Esophagus muscularis mucosa (tissue), 4 donors: ENCODE data around the gene PYGM. TPM values are rescaled to one million over a fixed set of nuclear protein-coding genes. Genes with fewer than 3 reads are reported as not detected.

Experiments
- DNase-seq: peaks from one replicate; pipeline ENCODE4 v3.0.0-alpha.2; 2017; ENCODE audit errors: extremely low spot score
- H3K27ac ChIP-seq, 4 donors: fragments of 200-600 bp; sonication (generic); replicated peaks in 1 of 4; 1 replicate in 3 of 4; 2 replicates in 1 of 4; pipeline ENCODE4 v1.5.1; 2016 to 2019; ENCODE audit warnings: mild to moderate bottlenecking in 1 of 4
- H3K27me3 ChIP-seq, 4 donors: fragments of 200-600 bp; sonication (generic); one replicate each; pipeline versions ENCODE4 v1.5.1 to v1.6.0; 2016 to 2019
- H3K36me3 ChIP-seq, 4 donors: fragments of 200-600 bp; sonication (generic); one replicate each; pipeline ENCODE4 v1.5.1; 2016 to 2019
- H3K4me1 ChIP-seq, 4 donors: fragments of 200-600 bp; sonication (generic); one replicate each; pipeline ENCODE4 v1.5.1; 2016 to 2019
- H3K4me3 ChIP-seq, 4 donors: fragments of 200-600 bp; sonication (generic); 1 replicate in 2 of 4; 2 replicates in 2 of 4; pipeline ENCODE4 v1.5.1; 2016 to 2019; ENCODE audit warnings: mild to moderate bottlenecking in 4 of 4, moderate library complexity in 1 of 4
- H3K9me3 ChIP-seq, 4 donors: fragments of 200-600 bp; sonication (generic); 1 replicate in 3 of 4; 2 replicates in 1 of 4; pipeline ENCODE4 v1.5.1; 2016 to 2019
- CTCF ChIP-seq, 3 experiments: fragments of 200-600 bp in 2 of 3; fragments of 450-650 bp in 1 of 3; sonication (generic) in 2 of 3; IDR thresholded peaks; one replicate each; pipeline ENCODE4 v1.5.1; 2017 to 2019; ENCODE audit warnings: antibody characterized with exemption in 3 of 3, mild to moderate bottlenecking in 2 of 3, moderate library complexity in 1 of 3
- EP300 ChIP-seq: sonication (generic); formaldehyde crosslinking; IDR thresholded peaks from one replicate; pipeline ENCODE4 v1.6.1; 2017; ENCODE audit warnings: antibody characterized with exemption
- POLR2A ChIP-seq: fragments of 450-650 bp; IDR thresholded peaks from one replicate; pipeline ENCODE4 v1.6.1; 2017; ENCODE audit warnings: antibody characterized with exemption, moderate library complexity, mild to moderate bottlenecking, low read depth
- POLR2AphosphoS5 ChIP-seq, 2 donors: sonication (generic); formaldehyde crosslinking; IDR thresholded peaks; one replicate each; pipeline ENCODE4 v1.6.1; 2017; ENCODE audit warnings: antibody characterized with exemption in 2 of 2
- WGBS: methylation state at CpG from one replicate; pipeline ENCODE4 v1.1.5; 2018; 5-methylcytosine and 5-hydroxymethylcytosine counted together
- intact Hi-C: fragments of 100-400 bp; cut with DNase I; formaldehyde crosslinking; loops from one replicate; pipeline ENCODE4 v1.15.1; 2023
- total RNA-seq, 4 donors: library from RNA; depleted of rRNA; stranded (reverse); fragments of >200 nt; gene quantifications; one replicate each; pipeline versions ENCODE4 v1.1.0 to v1.2.1, GENCODE V29; 2016

PYGM gene
- total RNA-seq, 4 donors from 2014 or later: 18.4 to 57.2 (median 26.3) TPM

DNA sequence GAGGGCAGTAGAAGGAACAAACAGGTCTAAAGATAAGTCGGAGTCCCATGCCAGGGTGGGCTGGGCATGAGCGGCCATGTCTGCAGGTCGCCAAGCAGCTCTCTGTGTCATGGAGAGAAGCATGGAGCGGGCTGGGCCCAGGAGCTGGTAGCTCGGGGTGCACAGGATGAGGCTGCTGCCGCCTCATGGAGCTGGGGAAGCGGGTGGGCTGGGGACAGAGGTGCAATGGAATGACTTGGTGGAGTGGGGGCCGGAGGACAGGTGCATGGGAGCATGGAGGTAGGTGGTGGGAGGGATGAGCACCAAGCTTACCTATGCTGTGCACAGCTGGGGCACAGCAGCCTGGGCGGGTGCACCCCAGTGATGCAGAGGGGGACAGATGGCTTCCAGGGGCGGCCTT lies 40.4 kb downstream of the PYGM start:
- Histone ChIP-seq H3K36me3 (no peaks in the 10 kb centered on the region), H3K27me3 (peaks cover 0 to 85% (median 34%) of the 10 kb centered on the region in 4 donors), H3K4me1 (peaks cover 6 to 11% (median 9%) of the 10 kb centered on the region in 4 donors), H3K27ac (no peak overlapping the region), H3K4me3 (no peak overlapping the region), H3K9me3 (no peaks in the 10 kb centered on the region)
- no peak for DNase-seq
- TF ChIP-seq EP300: no peak
- no peak for TF ChIP-seq CTCF (IDR thresholded peaks at IDR 0.05)
- intact Hi-C loops: no loop called here
- WGBS: 86% methylated on average over 9 of the region's 10 CpGs

DNA sequence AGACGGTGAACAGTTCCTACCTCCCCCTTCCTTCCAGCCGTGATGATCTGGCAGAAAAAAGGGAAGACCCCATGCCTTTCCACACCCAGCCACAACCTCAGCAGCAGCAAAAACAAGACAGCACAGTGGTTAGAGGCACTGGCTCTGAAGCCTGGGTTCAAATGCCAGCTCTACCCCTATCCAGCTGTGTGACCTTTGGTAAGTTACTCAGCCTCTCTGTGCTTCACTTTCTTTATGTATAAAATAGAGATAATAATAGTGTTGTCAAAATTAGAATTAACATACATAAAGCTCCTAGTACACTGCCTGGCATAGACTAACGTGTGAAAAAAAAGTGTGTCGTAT lies 41.0 kb downstream of the PYGM start:
- Histone ChIP-seq H3K9me3 (no peaks in the 10 kb centered on the region), H3K4me1 (peaks cover 6 to 11% (median 10%) of the 10 kb centered on the region in 4 donors), H3K27me3 (peaks cover 0 to 92% (median 41%) of the 10 kb centered on the region in 4 donors), H3K36me3 (no peaks in the 10 kb centered on the region), H3K4me3 (no peak overlapping the region), H3K27ac (no peak overlapping the region)
- WGBS: 66% methylated on average over 4 of the region's 4 CpGs
- no peak for TF ChIP-seq EP300
- no peak for TF ChIP-seq CTCF (IDR thresholded peaks at IDR 0.05)
- TF ChIP-seq POLR2AphosphoS5 (IDR thresholded peaks at IDR 0.05): no peak
- no peak for TF ChIP-seq POLR2A
- DNase-seq: no peak
- intact Hi-C loops: no loop called here

DNA sequence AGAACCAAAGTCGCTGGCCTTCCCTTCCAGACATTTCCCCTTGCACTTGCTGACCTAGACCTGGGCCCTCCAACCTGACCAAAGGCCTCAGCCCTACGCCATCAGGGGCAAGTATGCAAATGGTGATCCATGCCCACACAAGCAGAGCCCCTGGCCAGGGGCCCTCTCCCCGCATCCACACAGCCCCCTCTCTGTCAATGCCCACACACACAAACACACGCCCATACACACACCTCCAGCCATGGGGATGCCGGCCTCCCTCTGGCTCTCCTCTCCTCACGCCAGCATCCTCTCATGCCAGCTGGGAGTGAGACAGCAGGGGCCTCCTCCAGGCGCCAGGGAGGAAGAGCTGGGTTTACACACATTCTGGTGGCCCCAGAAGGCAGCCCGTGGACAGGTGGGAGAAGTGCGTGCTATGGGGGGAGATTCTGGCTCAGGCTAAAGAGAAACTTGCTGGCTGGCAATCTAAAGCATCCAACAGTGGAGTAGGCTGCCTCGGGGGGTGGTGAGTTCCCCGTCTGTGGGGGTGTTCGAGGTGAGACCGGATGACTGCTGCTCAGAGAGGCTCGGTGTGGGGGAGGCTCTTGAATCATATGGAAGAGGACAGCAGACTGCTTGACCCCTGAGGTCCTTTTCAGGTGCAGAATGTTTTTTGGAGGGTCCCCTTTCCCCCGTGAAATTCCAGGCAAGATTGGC lies 41.5 kb downstream of the PYGM start:
- H3K4me1 ChIP-seq: peaks cover under 1 to 11% (median 9%) of the 10 kb centered on the region in 4 donors
- intact Hi-C loops: no loop called here
- no peak overlapping the region for H3K27ac ChIP-seq
- no peak overlapping the region for H3K4me3 ChIP-seq
- TF ChIP-seq CTCF (IDR thresholded peaks at IDR 0.05) (no peak), POLR2A (no peak), EP300 (no peak), POLR2AphosphoS5 (IDR thresholded peaks at IDR 0.05) (no peak)
- peaks cover 0 to 97% (median 43%) of the 10 kb centered on the region in 4 donors for H3K27me3 ChIP-seq
- no peaks in the 10 kb centered on the region for H3K9me3 ChIP-seq
- DNase-seq: no peak
- H3K36me3 ChIP-seq: no peaks in the 10 kb centered on the region
- WGBS: 83% methylated on average over 14 of the region's 15 CpGs

GRCh38 chr11:64717268-64717578 lies 42.6 kb downstream of the PYGM start:
- WGBS: 79% methylated on average over 4 of the region's 4 CpGs
- Histone ChIP-seq H3K36me3 (no peaks in the 10 kb centered on the region), H3K4me1 (peaks cover 5 to 18% (median 16%) of the 10 kb centered on the region in 4 donors), H3K27me3 (peaks cover 0 to 99% (median 47%) of the 10 kb centered on the region in 4 donors), H3K9me3 (no peaks in the 10 kb centered on the region), H3K27ac (no peak overlapping the region), H3K4me3 (no peak overlapping the region)
- intact Hi-C loops: no loop called here
- DNase-seq: no peak
- no peak for TF ChIP-seq CTCF (IDR thresholded peaks at IDR 0.05)
- no peak for TF ChIP-seq EP300
- TF ChIP-seq POLR2AphosphoS5 (IDR thresholded peaks at IDR 0.05): no peak
- no peak for TF ChIP-seq POLR2A
